DMS153 treated with DMSO at 0.1 percent for 48 hours (cell line): ENCODE results near the gene TNFRSF4.
A peak's percentile ranks its signal among the peaks of the same experiment; 100 is the strongest.

Source experiments
- DNase-seq: peaks from one replicate; lab custom pipeline; 2025; ENCODE audit not compliant: unreplicated experiment; lab: John Stamatoyannopoulos, UW

TNFRSF4 gene

GRCh38 chr1:1234180-1234808, 20.3 kb upstream of the TNFRSF4 start:
- DNase-seq = no peak

DNA sequence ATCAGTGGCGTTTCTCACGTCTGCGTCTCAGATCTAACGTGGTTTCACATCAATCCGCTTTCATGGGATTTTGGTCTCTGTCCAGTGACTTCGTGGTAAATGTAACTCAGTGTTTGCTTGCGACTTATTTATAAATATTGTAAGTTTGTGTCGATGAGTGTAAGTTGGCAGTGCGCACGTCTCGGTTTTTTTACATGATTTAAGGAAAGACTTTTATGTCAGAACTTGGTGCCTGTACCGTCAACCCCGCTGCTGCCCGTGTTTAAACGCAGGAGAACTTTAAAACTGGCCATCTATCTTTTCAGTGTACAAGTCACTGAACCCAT, 19.6 kb upstream of the TNFRSF4 start:
- no peak for DNase-seq

- no peak for DNase-seq
Measured at GRCh38 chr1:1232796-1233566, 19.0 kb upstream of the TNFRSF4 start.

DNA sequence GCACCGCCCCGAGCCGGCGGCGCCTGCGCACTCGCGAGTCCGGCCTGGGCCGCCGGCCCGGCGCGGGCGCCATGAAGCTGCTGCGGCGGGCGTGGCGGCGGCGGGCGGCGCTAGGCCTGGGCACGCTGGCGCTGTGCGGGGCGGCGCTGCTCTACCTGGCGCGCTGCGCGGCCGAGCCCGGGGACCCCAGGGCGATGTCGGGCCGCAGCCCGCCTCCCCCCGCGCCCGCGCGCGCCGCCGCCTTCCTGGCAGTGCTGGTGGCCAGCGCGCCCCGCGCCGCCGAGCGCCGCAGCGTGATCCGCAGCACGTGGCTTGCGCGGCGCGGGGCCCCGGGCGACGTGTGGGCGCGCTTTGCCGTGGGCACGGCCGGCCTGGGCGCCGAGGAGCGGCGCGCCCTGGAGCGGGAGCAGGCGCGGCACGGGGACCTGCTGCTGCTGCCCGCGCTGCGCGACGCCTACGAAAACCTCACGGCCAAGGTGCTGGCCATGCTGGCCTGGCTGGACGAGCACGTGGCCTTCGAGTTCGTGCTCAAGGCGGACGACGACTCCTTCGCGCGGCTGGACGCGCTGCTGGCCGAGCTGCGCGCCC, 18.3 kb upstream of the TNFRSF4 start, which contains the start of gene B3GALT6:
Gene B3GALT6 (plus strand): TSS at position 30 of the 588 bp plus-strand sequence. CDS start 42 bp downstream, at position 72.
- DNase-seq = no peak

GRCh38 chr1:1231400-1232207, 17.7 kb upstream of the TNFRSF4 start, which contains the start of gene SDF4:
Gene SDF4, minus strand, starts transcription at chr1:1232001. Its CDS starts 3,229 bp downstream, at chr1:1228772.
- peak; percentile 99 for DNase-seq

DNA sequence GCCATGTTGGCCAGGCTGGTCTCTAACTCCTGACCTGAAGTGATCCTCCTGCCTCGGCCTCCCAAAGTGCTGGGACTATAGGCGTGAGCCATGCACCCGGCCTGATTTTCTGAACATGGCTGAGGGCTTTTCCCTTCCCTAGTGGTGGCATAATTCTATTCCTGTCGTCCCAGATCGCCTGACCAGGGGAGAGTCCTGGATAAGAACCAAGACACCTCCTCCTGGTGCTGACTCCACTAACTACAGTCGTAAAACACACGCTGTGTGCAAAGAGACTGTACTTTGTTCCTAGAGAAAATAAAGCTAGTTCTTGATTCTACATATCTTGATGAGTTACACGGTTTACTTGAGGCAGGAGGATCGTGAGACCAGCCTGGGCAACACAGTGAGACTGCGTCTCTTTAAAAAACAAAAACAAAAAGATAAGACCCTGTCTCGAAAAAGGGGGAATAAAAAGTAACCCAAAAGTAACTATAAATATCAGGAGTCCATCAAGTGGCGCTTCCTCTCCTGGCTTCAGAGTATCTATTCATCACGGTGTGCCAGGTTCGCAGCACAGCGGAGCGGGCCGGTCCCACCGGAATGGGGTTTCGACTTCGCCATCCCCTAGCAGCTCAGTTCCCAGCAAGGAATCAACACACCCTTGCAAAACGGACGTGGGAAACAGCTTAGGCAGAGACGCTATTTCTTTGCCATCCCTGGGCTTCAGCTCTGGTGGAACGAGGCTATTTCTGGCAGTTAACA, 16.9 kb upstream of the TNFRSF4 start:
- no peak for DNase-seq

DNA sequence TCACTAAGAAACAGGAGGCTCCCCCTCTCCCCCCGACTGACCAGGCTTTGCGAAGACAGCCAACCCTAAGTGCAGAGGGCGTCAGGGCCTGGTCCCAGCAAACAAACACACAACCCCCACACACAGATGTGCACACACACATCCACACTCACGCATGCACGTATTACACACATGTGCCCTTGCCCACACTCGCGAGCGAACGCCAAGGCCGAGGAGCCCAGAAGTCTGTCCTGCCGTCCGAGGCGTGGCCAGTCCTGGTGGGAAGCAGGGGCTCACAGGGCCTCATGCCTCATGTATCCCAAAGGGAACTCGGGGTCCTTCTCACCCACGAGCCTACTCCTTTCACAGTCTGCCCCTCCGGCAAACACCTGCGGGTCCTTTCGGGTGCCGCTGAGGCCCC, 15.8 kb upstream of the TNFRSF4 start:
- no peak for DNase-seq

DNA sequence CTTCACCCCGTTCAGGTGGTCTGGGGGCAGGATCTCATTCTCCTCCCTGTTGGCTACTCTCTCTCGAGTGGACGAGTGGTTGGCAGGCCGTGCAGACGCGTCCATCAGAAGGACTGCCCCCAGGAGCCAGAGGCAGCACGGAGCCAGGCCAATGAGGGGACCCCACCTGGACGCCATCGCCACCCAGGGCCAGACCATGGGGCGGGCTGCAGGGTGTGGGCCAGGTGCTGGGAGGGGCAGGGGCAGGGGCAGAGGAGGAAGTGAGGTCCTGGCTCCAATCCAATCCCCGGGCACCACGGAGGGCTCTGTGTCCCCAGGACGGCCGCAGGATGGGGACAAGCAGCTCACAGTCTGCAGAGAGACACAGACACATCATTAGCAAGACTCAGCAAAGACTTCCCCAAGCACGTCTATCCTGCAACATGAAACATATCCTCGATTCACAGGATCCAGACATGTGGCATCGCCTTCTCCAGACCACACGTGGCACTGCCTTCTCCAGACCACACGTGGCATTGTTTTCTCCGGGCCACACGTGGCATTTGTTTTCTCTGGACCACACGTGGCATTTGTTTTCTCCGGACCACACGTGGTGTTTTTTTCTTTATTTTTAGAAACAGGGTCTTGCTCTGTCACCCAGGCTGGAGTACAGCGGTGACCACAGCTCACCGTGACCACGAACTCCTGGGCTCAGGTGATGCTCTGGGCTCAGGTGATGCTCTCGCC, 14.8 kb upstream of the TNFRSF4 start:
- no peak for DNase-seq

- no peak for DNase-seq
Measured at GRCh38 chr1:1228187-1228586, 14.2 kb upstream of the TNFRSF4 start.

DNA sequence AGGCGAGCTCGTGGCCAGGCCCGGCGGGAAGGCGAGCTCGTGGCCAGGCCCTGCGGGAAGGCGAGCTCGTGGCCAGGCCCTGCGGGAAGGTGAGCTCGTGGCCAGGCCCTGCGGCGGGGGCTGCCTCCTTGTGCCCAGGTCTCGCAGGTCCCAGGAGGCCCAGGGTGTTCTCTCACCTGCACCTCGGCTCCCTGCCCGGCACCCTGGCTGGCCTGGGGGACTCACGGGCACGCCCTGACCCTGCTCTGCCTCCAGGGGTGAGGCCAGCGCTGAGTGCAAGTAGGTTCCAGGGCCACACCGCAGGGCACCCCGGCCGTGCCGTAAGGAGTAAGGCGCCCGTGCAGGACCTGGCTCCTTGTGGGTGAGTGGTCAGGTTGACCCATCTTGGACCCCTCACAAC, 13.4 kb upstream of the TNFRSF4 start:
- no peak for DNase-seq

DNA sequence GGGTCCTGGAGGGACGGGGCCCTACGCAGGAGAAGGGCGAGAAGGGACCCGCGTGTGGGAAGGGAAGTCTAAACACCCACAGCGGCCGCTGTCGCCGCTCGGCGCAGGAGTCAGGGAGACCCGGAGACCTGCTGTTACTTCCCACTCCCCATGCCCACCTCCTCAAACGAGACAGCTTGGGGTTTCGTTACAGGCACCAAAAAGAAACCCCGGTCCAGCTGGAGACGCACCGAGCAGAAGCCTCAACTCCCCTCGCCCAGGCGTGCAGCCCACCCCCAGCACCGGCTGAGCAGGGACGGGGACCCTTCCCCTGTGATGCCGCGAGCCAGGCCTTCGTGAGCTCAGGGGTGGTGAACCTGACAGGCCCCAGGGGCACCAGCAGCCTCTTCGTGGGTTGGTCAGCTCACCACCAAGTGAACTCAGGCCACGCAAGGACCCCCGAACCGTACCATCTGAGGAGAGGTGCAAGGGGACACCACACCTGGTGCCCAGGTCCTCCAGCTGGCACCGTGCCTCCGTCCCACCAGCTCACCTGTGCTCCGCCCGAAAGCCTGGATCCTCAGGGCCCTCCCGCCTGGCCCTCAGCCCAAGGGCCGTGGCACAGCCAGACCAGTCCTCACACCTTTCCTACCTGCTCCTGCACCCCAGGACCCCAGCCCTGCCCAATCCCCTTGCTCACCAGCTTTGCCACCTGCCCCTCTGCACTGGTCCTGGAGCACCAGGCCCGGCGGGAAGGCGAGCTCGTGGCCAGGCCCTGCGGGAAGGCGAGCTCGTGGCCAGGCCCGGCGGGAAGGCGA, 12.8 kb upstream of the TNFRSF4 start:
- DNase-seq = no peak

GRCh38 chr1:1225913-1226312, 12.0 kb upstream of the TNFRSF4 start:
- DNase-seq = no peak

DNA sequence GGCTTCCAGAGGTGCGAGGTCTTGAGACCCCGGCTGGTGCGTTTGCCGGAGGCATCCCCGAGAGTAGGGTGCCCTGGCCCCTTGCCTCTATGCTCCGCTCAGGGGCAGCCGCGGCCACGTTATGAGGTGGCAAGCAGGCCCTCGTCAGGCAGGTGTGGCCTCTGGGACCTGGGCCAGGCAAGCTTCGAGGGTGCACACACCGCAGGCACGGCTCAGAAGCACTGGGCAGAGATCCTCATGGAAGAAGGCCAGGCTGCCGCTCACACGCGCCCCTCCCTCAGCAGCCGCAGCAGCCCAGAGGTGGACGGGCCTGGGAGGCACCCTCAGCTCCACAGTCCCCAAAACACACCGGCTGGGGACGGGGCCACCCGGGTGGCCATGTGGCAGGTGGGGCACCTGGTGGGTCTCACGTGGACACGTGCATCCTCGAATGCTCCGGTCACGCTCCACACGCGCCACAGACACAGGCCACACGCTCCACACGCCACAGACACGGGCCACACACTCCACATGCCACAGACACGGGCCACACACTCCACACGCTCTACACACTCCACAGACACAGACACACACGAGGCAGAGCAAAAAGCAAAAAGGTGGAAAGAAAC, 11.4 kb upstream of the TNFRSF4 start:
- DNase-seq = no peak

GRCh38 chr1:1223891-1224290, 9.9 kb upstream of the TNFRSF4 start:
- DNase-seq = no peak

DNA sequence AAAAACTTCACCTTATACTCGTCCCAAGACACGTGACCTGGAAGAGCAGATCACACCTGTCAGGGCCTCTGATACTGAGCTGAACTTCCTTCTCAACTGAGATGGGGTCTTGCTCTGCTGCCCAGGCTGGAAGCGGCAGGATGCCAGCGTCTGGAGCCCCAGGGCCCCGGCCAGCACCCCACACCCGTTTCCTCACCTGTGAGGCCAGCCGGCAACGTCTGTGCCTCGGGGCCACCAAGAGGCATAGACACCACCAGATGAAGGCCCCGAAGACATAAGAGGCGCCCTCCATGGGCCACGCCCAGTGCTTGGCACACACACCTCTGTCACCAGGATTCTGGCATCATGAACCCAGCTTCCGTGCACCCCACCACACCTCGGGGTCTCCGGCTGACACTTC, 9.4 kb upstream of the TNFRSF4 start:
- DNase-seq = no peak

DNA sequence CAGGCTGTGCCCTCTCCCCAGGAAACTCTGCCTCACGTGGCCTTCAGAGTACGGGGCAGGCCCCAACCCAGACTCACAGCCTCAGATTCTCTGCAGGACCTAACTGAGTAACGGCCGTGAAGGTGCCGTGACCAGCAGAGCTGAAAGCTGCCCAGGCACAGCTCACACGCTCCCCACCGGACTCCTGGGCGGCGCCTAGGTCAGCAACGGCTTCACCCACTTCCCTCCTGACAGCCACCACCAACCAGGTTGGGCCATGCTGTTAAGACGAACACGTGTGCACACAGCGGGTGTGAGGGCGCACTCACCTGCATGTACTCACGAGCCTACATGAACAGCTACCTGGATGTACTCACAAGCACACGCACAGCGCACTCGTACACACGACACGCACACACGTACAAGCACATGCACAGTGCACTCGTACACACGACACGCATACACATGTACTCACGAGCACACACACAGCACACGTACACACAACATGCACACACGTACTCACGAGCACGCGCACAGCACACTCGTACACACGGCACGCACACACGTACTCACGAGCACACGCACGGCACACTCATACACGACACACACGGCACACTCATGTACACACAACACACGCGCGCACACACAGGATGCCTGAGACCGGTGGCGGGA, 8.7 kb upstream of the TNFRSF4 start:
- DNase-seq = no peak

- no peak for DNase-seq
Measured at GRCh38 chr1:1221887-1222574, 8.1 kb upstream of the TNFRSF4 start.

DNA sequence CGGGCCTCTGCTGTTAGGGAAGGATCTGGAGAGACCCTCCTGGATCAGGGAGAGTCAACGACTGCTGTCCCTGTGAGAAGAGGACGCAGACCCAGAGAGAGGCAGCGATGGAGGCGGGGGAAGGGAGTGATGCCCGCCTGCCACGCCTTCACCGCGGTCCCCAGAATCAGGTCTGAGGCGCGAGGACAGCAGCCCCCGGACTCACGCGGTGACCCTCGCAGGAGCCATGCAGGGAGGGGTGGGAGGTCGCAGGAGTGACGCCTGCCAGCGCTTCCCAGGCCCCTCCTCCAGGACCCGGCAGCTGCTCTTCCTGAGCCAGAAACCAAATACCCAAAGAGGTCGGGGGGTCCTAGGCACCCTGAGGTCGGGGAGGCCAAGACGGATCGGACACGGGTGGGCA, 6.2 kb upstream of the TNFRSF4 start:
- DNase-seq = no peak
